Measurements from ENCODE around the gene NRP2. TPM values are rescaled to one million over a fixed set of nuclear protein-coding genes. Genes with fewer than 3 reads are reported as not detected.

The NRP2 gene
- total RNA-seq, 1 experiment from 2014 or later = 10.3 TPM

GRCh38 chr2:205752296-205752820, 70.1 kb downstream of the NRP2 start:
- no peaks in the 10 kb centered on the region for H3K36me3 Mint-ChIP-seq (ENCODE audit: insufficient read depth, unreplicated experiment)
- intact Hi-C loops (cut with micrococcal nuclease) = no loop called here
- H3K27ac Mint-ChIP-seq (ENCODE audit: low read depth, unreplicated experiment) = peak overlapping the region; percentile 74
- no peak overlapping the region for H3K4me3 Mint-ChIP-seq (ENCODE audit: unreplicated experiment)
- POLR2A ChIA-PET = interaction anchor here (1.0 kb wide), 1 partner anchor 10 kb away, joined by 3 read pairs; no protein-coding TSS in a partner anchor
- H3K9me3 Mint-ChIP-seq (ENCODE audit: unreplicated experiment) = no peaks in the 10 kb centered on the region
- TF ChIP-seq, protein P1, sequence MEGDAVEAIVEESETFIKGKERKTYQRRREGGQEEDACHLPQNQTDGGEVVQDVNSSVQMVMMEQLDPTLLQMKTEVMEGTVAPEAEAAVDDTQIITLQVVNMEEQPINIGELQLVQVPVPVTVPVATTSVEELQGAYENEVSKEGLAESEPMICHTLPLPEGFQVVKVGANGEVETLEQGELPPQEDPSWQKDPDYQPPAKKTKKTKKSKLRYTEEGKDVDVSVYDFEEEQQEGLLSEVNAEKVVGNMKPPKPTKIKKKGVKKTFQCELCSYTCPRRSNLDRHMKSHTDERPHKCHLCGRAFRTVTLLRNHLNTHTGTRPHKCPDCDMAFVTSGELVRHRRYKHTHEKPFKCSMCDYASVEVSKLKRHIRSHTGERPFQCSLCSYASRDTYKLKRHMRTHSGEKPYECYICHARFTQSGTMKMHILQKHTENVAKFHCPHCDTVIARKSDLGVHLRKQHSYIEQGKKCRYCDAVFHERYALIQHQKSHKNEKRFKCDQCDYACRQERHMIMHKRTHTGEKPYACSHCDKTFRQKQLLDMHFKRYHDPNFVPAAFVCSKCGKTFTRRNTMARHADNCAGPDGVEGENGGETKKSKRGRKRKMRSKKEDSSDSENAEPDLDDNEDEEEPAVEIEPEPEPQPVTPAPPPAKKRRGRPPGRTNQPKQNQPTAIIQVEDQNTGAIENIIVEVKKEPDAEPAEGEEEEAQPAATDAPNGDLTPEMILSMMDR (IDR thresholded peaks at IDR 0.05; ENCODE audit: unreplicated experiment) = no peak
- peaks cover 60% of the 10 kb centered on the region for H3K4me1 Mint-ChIP-seq (ENCODE audit: insufficient read depth, unreplicated experiment)
- no TSS peak for BruUV-seq (replicated peaks)
- no peak for DNase-seq (ENCODE audit: unreplicated experiment)
- H3K27me3 Mint-ChIP-seq (ENCODE audit: insufficient read depth, unreplicated experiment) = no peaks in the 10 kb centered on the region
- CTCF ChIA-PET = interaction anchor here (0.5 to 1.1 kb wide), 5 partner anchors 70 to 1491 kb away, joined by 3 to 5 read pairs (median 3); partner anchors contain the start of gene NRP2

- H3K27me3 Mint-ChIP-seq (ENCODE audit: insufficient read depth, unreplicated experiment) = no peaks in the 10 kb centered on the region
- TF ChIP-seq, protein P1 (IDR thresholded peaks at IDR 0.05; ENCODE audit: unreplicated experiment) = no peak
- POLR2A ChIA-PET = interaction anchor here (1.0 to 1.5 kb wide), 2 partner anchors 9 to 69 kb away, joined by 3 read pairs; no protein-coding TSS in a partner anchor
- BruUV-seq (replicated peaks) = no TSS peak
- no peak overlapping the region for H3K4me3 Mint-ChIP-seq (ENCODE audit: unreplicated experiment)
- H3K36me3 Mint-ChIP-seq (ENCODE audit: insufficient read depth, unreplicated experiment) = no peaks in the 10 kb centered on the region
- CTCF ChIA-PET = interaction anchor here (0.5 to 1.0 kb wide), 5 partner anchors 12 to 198 kb away, joined by 3 to 4 read pairs (median 3); no protein-coding TSS in a partner anchor
- no peaks in the 10 kb centered on the region for H3K9me3 Mint-ChIP-seq (ENCODE audit: unreplicated experiment)
- intact Hi-C loops (cut with micrococcal nuclease) = no loop called here
- no peak for DNase-seq (ENCODE audit: unreplicated experiment)
- H3K4me1 Mint-ChIP-seq (ENCODE audit: insufficient read depth, unreplicated experiment) = peaks cover 56% of the 10 kb centered on the region
- no peak overlapping the region for H3K27ac Mint-ChIP-seq (ENCODE audit: low read depth, unreplicated experiment)
These were observed 70.6 kb downstream of the NRP2 start for GRCh38 chr2:205752924-205753323.

GRCh38 chr2:205754285-205754923, 72.1 kb downstream of the NRP2 start:
- H3K4me1 Mint-ChIP-seq (ENCODE audit: insufficient read depth, unreplicated experiment) = peaks cover 42% of the 10 kb centered on the region
- no peaks in the 10 kb centered on the region for H3K9me3 Mint-ChIP-seq (ENCODE audit: unreplicated experiment)
- H3K27ac Mint-ChIP-seq (ENCODE audit: low read depth, unreplicated experiment) = no peak overlapping the region
- intact Hi-C loops (cut with micrococcal nuclease) = no loop called here
- H3K36me3 Mint-ChIP-seq (ENCODE audit: insufficient read depth, unreplicated experiment) = no peaks in the 10 kb centered on the region
- H3K27me3 Mint-ChIP-seq (ENCODE audit: insufficient read depth, unreplicated experiment) = no peaks in the 10 kb centered on the region
- BruUV-seq (replicated peaks) = no TSS peak
- TF ChIP-seq, protein P1 (IDR thresholded peaks at IDR 0.05; ENCODE audit: unreplicated experiment) = no peak
- DNase-seq (ENCODE audit: unreplicated experiment) = no peak
- H3K4me3 Mint-ChIP-seq (ENCODE audit: unreplicated experiment) = no peak overlapping the region
- ChIA-PET CTCF (interaction anchor here (0.5 to 0.8 kb wide), 3 partner anchors 13 to 125 kb away, joined by 3 to 4 read pairs (median 3); no protein-coding TSS in a partner anchor), POLR2A (interaction anchor here (0.8 to 1.5 kb wide), 2 partner anchors 70 to 151 kb away, joined by 3 read pairs; no protein-coding TSS in a partner anchor)

DNA sequence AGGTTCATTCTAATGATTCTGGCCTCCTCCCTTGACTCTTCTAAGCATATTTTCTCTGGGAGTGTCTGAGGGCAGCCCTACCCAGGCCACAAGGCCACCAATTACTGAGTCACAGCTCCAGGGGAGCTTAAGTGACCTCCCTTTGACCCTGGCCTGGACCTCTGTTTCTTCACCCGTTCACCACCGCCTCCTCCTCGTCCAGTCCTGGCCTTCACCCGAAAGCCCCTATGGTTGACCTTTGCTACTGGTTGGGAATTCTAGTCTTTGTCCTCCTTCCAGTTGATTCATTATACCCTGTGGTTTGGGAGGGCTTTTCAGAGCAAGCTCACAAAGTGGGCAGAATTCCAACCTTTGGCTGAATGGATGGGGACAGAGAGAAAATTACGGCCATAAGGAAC, 72.6 kb downstream of the NRP2 start:
- Mint-ChIP-seq H3K27me3 (ENCODE audit: insufficient read depth, unreplicated experiment) (no peaks in the 10 kb centered on the region), H3K4me3 (ENCODE audit: unreplicated experiment) (no peak overlapping the region), H3K4me1 (ENCODE audit: insufficient read depth, unreplicated experiment) (peaks cover 38% of the 10 kb centered on the region), H3K27ac (ENCODE audit: low read depth, unreplicated experiment) (no peak overlapping the region), H3K9me3 (ENCODE audit: unreplicated experiment) (no peaks in the 10 kb centered on the region), H3K36me3 (ENCODE audit: insufficient read depth, unreplicated experiment) (no peaks in the 10 kb centered on the region)
- peak; percentile 34 for DNase-seq (ENCODE audit: unreplicated experiment)
- BruUV-seq (replicated peaks) = no TSS peak
- intact Hi-C loops (cut with micrococcal nuclease) = no loop called here
- POLR2A ChIA-PET = interaction anchor here (0.8 kb wide), 1 partner anchor 150 kb away, joined by 3 read pairs; no protein-coding TSS in a partner anchor
- CTCF ChIA-PET = interaction anchor here (0.5 to 1.5 kb wide), 2 partner anchors 21 to 126 kb away, joined by 3 to 9 read pairs; no protein-coding TSS in a partner anchor
- TF ChIP-seq, protein P1 (IDR thresholded peaks at IDR 0.05; ENCODE audit: unreplicated experiment) = no peak

Measured in MCF 10A (cell line).